ENCODE data around the gene SF3B2.

SF3B2 gene

DNA sequence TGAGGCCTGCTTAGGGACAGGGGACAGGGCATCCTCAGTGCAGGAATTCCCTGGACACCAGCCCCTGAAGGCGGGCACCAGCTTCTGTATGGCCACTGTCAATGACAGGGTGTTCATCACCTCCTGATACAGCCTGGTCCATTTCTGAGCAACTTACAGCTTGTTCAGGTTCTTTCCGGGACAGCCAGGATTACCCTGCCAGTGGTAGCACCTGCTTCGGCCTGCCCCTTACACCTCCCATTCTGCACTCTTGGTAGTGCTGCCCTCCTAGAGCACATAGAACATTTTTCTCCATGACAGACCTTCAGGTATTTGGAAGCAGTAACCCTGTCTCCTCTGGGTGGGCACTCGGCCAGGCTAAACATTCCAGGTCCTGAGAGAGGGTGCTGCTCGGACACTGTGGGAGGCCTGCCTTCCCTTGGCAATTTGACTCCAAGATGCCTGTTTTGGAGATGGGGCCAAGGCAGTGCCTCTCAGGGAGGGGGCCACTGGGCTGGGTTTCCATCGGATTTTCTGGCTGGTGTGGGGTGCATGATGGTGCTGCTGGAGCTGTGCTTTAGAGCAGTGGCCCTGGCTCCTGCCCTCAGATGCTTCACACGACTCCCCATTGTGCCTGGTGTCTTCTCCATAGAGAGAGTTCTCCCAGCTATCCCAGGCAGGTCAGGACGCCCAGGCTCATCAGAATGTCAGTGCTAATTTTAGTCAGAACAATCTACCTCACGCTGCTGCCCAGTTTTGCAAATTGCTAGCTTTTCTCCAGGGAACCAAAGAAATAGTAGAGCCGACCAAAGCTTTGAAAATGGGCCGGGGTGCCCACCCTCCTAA lies 4.4 kb upstream of the SF3B2 start:
- DNase-seq (ENCODE audit: low read depth in 2 of 3, low spot score in 1 of 3) = no peak

DNA sequence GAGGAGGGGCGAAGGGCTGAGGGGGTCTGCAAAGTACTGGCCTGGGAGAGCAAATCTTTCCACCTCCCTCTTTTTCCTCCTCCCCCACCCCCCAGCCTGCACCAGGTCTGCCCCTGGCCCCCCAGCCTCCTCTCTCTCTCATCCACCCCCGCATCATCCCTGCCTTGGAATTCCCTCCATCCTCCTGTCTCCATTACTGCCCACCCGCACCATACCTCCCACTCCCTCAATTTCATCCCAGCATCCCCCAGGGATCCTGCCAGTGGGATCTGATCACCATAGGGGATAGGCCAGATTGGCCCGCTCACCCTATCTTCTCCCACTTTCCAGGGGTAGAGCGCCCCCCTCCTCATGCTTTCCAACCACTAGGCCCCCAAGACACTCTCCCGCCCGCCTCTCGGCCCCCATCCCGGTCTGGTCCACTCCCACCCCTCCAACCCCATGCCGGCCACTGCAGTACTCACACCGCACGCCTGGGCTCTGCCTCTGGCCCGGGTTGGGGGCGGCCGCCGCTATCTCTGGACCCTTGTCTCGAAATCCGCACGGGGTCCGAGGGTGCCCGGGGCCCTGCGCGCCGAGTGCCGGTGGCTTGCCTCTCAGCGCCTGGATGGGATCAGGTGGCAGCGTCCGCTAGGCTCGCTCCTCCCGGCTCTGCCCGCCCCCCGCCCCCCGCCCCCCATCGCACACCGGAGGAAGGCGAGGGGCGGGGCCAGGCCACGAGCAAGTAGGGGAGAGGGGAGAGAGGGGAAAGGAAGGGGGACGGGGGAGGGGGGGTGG lies 3.4 kb upstream of the SF3B2 start, which contains the start of gene GAL3ST3:
TSS of gene GAL3ST3 (minus strand) at position 615 of the 777 bp plus-strand sequence. CDS start 3,746 bp downstream, outside the sequence.
- no peak for DNase-seq (ENCODE audit: low read depth in 2 of 3, low spot score in 1 of 3)

DNA sequence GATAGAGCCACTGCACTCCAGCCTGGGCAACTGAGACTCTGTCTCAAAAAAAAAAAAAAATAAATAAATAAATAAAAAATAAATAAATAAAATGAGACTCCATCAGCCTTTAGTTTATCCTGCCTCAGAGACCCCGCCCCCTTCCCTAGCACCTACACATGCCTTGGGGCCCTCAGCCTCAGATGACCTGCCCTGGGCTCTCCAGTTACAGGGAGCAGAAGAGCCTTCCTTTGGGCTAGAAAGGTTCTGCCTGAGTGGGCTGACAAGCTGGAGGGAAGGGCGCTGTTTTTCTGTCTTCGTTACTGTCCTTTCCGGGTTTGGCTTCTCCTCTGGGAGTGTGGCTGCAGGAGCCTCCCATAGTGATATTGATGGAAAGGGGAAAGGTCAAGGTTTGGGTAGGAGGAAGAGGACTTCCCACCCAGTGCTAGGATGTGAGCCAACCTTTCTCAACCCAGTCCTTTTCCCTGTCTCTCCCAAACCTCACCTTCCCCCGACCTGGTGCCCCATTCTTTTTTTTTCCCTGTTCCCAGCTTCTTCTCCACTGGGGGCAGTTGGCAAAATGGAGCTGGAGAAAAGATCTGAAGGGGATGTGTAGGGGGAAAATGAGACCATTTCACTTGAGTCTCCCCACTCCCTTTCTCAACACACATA lies 1.5 kb upstream of the SF3B2 start:
- no peak for DNase-seq (ENCODE audit: low read depth in 2 of 3, low spot score in 1 of 3)

DNA sequence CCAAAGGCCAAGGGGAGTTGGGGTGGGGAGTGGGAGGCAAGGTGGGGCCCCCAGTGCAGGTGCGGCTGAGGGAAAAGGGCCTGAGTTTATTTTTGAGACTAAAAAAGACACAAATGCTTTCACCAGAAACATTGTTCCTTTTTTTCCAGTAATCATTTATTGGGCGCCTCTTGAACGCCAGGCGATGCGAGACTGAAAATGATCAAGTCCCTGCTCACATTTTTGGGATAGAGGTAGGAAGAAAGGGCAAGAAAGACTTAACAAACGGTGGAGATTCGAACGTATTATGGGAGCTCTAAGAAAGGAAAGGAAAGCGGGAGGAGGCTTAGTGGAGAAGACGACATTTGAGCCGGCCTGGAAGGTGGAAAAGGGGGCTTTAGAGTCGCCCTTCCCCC lies 796 bp upstream of the SF3B2 start:
- no peak for DNase-seq (ENCODE audit: low read depth in 2 of 3, low spot score in 1 of 3)

DNA sequence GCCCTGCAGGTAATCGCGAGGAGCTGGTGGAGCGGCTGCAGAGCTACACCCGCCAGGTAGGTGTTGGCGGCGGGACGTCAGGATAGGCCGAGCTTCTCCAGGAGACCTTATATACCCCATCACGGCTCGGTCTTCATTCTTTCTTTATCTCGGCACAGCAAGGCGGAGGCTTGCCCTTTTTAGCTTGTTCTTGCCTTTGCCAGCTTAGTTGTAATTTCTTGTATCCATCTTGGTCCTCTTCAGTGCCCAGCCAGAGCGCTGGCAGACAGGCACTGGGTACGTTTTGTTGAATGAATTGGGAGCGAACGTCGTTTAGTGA lies 459 bp downstream of the SF3B2 start:
- DNase-seq (ENCODE audit: low read depth in 2 of 3, low spot score in 1 of 3) = no peak

DNA sequence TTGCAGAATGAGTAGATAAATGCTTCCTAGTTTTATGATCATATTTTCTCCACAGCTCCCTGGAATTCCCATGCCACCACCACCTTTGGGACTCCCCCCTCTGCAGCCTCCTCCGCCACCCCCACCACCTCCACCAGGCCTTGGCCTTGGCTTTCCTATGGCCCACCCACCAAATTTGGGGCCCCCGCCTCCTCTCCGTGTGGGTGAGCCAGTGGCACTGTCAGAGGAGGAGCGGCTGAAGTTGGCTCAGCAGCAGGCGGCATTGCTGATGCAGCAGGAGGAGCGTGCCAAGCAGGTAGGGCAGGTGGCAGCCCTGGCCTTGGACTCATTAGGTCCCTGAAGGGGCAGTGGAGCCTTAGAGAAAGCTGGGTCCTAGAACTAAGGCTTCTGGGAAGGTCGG lies 2.9 kb downstream of the SF3B2 start:
- DNase-seq (ENCODE audit: low read depth in 2 of 3, low spot score in 1 of 3) = no peak

DNA sequence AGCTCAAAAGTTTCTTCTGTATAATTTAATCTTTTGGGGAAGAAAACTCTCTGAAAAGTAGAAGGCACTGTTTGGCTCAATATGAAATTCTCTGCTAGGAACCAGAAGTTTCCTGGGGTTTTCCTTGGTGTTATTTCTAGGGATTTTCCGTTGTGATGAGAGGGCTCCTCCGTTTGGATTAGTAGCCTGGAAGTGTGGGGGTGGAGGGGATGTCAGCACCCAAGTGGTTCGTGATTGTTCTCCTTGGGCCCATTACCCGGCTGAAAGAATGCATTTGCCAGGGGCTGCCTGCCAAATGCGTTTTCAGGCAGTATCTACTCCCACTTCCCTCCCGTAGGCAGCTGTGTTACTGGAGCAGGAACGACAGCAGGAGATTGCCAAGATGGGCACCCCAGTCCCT lies 4.3 kb downstream of the SF3B2 start:
- no peak for DNase-seq (ENCODE audit: low read depth in 2 of 3, low spot score in 1 of 3)

DNA sequence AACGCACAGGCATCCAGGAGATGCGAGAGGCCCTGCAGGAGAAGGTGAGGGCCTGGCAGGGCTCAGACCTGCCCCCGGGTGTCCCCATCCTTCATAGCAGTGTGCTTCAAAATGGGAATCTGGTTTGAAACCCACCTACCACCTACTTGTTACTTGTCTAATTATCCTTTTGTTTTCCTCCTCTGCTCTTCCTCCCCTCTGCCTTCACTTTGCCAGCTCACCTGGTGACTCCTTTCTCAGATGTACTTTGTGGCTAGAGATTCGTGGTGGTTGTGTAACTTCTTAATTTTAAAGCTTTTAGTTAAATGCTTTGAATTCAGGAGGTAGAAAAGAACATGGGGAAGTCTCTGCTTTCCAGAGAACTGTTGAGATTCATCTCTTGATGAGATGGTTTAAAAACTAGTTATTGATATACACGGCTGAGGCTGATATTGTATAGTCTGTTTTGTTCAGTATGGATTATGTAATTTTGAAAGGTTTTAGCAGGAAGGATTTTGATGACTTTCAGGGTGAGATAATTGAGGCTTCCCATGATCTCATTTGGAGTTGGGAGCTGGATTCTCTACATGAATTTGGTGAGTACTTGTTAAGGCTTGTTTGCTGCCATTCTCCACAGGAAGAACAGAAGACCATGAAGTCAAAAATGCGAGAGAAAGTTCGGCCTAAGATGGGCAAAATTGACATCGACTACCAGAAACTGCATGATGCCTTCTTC lies 8.0 kb downstream of the SF3B2 start:
- no peak for DNase-seq (ENCODE audit: low read depth in 2 of 3, low spot score in 1 of 3)

DNA sequence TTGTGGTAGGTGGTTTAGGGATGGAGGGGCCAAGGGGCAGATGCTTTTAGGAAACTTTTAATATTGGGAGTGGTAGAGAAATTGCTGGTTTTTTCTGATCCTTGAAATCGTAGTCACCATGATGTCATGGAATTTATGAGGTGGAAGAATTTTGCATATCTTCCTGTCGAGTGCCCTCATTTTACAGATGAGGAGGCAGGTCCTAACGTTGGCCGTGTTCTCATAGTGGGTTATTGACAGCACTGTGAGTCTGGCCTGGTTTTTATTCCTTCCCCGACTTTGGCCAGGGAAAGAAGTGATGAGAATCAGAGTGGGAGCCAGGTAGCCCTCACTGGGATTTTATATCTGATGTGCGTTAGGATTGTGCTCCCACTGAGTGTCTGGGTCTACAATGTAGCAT lies 9.1 kb downstream of the SF3B2 start:
- no peak for DNase-seq (ENCODE audit: low read depth in 2 of 3, low spot score in 1 of 3)

DNA sequence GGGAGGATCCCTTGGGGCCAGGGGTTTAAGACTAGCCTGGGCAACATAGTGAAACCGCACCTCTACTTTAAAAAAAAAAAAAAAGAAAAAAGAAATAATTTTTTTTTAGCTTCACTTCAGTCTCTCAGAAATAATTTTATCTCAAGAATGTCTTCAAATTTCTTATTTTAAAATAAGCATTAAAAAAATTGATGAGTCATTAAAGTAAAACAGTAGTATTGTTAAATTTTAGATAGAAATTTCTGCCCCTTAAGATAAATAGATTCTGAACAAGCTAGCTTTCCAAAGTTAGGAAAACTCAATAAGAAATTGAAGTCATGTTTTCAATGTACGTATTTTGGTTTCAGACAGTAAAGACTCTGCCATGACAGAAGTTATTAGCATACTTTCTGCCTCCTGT lies 10.2 kb downstream of the SF3B2 start:
- no peak for DNase-seq (ENCODE audit: low read depth in 2 of 3, low spot score in 1 of 3)

DNA sequence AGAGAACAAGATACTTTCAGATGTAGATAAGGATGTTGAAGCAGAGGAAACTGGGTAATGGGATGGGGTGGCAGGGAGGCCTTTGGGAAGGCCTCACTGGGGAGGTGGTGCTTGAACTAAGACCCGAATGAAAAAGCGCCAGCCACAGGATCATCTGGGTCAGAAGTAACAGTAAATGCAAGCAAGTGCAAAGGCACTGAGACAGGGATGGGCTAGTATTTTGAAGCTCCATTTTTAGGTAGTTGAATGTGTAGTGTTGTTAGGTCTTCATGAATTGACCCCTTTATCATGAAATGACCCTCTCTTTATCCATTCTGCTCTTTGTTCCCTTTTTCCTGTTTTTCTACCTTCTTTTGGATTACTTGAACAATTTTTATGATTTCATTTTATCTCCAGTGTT lies 11.7 kb downstream of the SF3B2 start:
- DNase-seq (ENCODE audit: low read depth in 2 of 3, low spot score in 1 of 3) = no peak

DNA sequence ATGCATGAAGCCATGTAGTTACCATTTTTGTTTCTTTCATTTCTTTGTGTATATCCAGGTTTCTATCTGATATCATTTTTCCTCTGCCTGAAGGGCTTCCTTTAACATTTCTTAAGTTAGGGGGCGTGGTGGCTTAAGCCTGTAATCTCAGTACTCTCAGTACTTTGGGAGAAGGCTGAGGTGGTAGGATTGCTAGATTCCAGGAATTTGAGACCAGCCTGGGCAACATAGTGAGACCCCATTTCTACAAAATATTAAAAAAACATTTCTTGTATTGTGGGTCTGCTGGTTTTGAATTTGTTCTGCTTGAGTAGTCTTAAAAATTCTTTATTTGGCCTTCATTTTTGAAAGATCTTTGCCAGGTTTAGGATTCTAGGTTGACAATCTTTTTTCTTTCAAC lies 12.4 kb downstream of the SF3B2 start:
- DNase-seq (ENCODE audit: low read depth in 2 of 3, low spot score in 1 of 3) = no peak

DNA sequence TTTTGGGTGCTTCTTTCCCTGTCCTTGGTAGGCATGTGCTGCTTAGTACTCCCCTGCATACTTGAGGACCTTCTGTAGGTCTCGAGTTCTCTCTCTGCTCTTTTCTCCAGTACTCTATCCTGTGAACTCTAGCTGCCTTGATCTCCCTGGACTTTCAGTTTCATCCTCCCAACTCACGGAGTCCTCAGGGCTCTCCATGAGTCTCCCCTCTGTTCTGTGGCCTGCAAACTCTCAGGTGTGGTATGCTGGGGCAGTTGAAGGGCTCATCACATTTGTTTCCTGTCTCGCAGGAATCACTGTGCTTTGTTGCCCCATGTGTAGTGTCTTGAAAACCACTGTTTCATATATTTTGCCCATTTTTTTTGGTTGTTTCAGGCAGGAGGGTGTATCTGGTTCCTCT lies 14.6 kb downstream of the SF3B2 start:
- DNase-seq (ENCODE audit: low read depth in 2 of 3, low spot score in 1 of 3) = no peak

DNA sequence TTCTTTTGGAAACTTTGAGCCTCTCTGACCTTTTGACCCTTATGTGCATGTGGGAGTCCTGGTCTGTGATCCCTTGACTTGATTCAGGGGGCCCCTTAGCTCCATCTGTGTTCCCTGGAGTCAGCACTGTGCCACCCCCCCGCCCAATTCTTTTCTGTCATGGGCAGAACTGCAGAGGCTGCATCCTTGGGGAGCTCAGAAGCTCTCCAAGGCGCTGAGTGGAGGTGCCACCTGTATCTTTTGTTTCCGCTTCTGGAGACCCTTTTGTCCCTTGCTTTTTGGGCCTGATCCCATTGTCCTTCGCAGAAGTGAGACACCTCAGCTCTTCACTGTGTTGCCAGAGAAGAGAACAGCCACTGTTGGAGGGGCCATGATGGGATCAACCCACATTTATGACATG lies 15.5 kb downstream of the SF3B2 start:
- no peak for DNase-seq (ENCODE audit: low read depth in 2 of 3, low spot score in 1 of 3)

DNA sequence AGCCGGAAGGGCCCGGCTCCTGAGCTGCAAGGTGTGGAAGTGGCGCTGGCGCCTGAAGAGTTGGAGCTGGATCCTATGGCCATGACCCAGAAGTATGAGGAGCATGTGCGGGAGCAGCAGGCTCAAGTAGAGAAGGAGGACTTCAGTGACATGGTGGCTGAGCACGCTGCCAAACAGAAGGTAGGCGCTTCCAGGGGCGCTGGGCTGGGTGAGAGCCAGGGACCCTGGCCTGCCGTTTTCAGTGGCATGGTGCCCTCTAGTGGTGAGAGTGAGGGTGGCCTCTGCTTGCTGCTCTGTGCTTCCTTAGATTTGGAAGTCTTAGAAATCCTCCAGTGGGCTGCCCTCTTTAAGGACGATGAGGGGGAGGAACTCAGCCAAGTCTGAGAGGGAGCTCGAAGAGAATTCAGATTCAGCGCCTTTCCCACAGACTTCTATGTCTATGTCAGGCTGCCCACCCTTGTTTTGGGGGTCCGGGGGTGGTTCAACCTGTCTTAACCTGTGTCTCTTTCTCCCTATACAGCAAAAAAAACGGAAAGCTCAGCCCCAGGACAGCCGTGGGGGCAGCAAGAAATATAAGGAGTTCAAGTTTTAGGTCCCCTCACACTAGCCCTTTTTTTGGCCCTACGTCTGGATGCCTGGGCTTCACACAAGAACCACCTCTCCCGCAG lies 16.1 kb downstream of the SF3B2 start:
- DNase-seq (ENCODE audit: low read depth in 2 of 3, low spot score in 1 of 3) = peak; percentile 62 to 81 (median 70)

DNA sequence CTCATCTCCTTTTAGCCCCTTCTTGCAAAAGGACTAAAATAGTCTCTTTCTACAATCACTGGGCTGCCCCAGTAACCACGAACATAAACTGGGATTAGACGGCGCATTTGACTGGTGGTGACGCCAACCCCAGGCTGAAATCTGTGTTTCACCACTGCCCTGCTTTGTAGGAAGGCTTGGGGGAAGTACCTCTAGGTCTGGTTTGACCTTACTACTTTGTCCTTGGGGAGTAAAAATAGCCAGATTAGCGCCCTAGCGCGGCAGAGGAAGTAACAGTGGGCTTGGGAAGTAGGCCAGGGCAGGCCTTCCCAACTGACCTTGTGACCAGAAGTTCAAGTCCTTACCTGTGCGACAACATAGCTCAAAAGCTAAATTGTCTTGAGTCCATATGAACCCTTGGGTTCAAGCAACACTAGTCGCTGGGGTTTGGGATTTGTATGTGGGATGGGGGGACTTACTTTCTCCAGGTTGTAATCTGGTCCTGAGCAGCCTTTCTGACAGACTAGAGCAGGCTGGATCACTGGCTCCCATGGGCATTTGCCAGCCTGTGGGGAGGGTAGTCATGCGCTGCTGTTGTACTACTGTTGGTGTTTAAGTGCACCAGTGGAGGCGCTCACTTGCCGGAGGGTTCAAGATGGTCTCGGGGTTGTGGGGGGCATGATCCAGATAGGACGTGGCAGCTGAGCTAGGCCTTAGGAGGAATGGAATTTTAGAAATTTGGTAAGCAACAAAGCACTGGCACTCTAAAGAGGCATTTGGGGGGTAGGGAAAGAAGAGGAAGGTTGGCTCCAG lies 17.0 kb downstream of the SF3B2 start:
- DNase-seq (ENCODE audit: low read depth in 2 of 3, low spot score in 1 of 3) = no peak

DNA sequence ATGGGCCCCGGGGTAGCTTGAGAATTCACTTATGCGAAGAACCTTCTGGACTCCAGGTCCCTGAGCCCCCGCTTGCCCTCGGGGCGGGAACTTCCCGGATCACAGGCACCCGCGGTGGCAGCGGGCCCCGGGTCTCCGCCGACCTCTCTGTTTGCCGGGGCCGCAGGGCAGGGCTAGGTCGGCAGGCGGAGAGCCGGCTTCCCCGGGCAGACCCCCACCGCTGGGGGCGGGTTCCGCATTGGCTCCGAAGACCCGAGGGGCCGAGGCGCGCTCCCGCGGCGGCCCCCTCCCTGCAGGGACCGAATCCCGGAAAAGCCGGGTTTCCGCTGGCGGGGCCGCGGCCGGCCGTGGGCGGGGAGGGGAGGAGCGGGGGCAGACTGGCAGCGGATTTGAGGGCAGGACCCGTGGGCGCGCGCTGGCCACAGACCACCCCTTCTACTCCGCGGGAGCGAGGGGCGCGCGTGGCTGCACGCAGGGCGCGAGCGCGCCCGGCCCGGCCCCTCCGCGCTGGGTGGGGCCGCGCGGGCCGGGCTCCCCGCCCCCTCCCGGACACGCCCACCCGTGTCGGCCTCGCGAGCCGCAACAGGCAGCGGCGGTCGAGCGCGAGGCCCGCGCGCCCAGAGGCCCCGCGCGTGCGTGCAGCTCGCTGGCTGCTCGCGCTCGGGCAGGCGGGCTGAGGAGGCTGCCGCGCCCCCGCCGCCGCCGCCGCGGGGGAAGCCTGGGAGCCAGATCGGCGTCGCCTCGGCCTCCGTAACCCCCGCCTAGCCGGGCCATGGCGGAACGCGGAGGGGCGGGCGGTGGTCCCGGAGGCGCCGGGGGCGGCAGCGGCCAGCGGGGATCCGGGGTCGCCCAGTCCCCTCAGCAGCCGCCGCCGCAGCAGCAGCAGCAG lies 17.8 kb downstream of the SF3B2 start, which contains the start of gene PACS1:
TSS of gene PACS1 (plus strand) at position 558 of the 889 bp plus-strand sequence. CDS start at position 773, 215 bp downstream.
- DNase-seq (ENCODE audit: low read depth in 2 of 3, low spot score in 1 of 3) = peak in 1 of 3 donors; percentile 69

DNA sequence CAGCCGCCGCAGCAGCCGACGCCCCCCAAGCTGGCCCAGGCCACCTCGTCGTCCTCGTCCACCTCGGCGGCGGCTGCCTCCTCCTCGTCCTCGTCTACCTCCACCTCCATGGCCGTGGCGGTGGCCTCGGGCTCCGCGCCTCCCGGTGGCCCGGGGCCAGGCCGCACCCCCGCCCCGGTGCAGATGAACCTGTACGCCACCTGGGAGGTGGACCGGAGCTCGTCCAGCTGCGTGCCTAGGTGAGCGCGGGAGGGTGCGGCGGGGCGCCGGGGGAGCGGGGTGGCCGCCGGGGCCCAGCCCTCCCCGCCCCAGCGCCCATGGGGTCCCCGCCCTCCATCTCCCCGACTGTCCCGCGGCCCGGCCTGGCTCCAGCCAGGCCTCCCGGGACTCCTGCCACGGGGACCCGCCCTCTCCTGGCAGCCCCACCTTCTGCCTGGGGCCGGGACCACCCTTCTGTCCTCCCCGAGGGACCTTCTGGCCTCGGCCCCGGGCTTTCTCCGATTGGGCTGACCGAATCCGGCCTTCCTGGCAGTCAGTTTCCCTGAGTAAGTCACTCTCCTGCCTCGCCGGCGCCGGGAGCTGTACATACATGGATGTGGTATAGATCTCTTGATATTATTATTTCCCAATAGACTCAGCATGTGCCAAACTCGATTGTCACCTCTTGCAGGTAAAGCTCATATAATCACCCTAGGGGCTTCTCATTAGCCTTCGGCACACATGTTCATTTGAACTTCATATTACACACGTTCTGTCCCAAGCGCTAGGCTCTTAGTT lies 18.6 kb downstream of the SF3B2 start:
- no peak for DNase-seq (ENCODE audit: low read depth in 2 of 3, low spot score in 1 of 3)
